GM12872 (cell line): ENCODE results near the gene TFIP11.

ENCODE experiments used
- CTCF ChIP-seq: IDR thresholded peaks from 3 replicates; pipeline ENCODE4 v1.5.1; 2011; ENCODE audit warnings: low read depth, mild to moderate bottlenecking, low read length, moderate library complexity; ENCODE audit not compliant: insufficient read depth

The TFIP11 gene

GRCh38 chr22:26476705-26477340, 35.5 kb downstream of the TFIP11 start:
- no peak for TF ChIP-seq CTCF

GRCh38 chr22:26474682-26475081, 37.6 kb downstream of the TFIP11 start:
- no peak for TF ChIP-seq CTCF

- no peak for TF ChIP-seq CTCF
Measured at GRCh38 chr22:26471522-26471921, 40.8 kb downstream of the TFIP11 start.

- TF ChIP-seq CTCF: no peak
Measured at GRCh38 chr22:26470807-26471206, 41.5 kb downstream of the TFIP11 start.

GRCh38 chr22:26466196-26466595, 46.1 kb downstream of the TFIP11 start:
- no peak for TF ChIP-seq CTCF

- TF ChIP-seq CTCF: no peak
Measured at GRCh38 chr22:26464312-26464711, 48.0 kb downstream of the TFIP11 start.

GRCh38 chr22:26463688-26464087, 48.6 kb downstream of the TFIP11 start:
- no peak for TF ChIP-seq CTCF
